PFSK-1 (cell line): ENCODE results near the gene TOX2.

Source experiments
- POLR2AphosphoS5 ChIP-seq: IDR thresholded peaks from 2 replicates; pipeline ENCODE4 v1.6.1; 2012; ENCODE audit warnings: low read depth, mild to moderate bottlenecking, control low read depth, low read length, moderate library complexity
- TAF1 ChIP-seq: IDR thresholded peaks from 2 replicates; pipeline ENCODE4 v1.6.1; 2012; ENCODE audit warnings: low read length, control low read depth, borderline replicate concordance; ENCODE audit not compliant: insufficient read depth

DNA sequence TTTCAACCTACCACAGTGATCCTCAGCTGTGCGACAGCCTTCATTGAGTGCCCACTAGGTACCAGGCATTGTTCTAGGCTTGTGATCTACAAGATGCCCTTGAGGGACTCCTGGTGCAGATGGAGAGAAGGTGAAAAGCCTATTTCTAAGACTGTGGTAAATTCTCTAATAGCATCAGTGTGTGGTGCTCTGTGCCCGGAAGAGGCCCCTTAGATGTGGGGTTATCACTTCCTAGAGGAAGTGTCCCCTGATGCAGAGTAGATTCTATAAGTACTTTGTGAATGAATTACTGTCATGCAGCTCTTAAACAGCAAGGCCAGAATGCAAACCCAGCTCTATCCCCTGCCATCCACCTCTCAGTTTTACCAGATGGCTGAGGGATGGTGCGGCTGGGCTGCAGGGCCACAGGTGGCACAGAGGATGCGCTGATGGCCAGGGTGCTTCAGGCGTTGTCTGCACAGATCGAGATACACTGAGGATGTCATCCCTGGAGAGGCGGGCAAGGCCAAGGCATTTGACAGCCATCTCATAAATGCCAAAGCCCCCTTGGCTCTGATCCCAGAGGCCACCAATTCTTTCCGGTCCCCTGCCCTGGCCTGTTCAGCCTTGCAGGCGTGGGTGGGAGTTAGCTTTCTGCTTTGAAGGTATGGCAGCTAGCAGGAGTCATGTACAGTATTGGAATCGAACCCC is 96.7 kb downstream of the TOX2 start:
- TF ChIP-seq POLR2AphosphoS5 = no peak
- no peak for TF ChIP-seq TAF1
